Retina (tissue), 1 donor: Measurements from ENCODE around the gene CFAP77.
"Not testable (repeated sequence)": the region's sequence is repeated elsewhere in the genome, so short reads cannot be mapped to it uniquely, and the experiment has no call there.

Experiments used
- DNase-seq: peaks from one replicate; pipeline ENCODE4 v3.0.0-alpha.2; 2016

The CFAP77 gene

DNA sequence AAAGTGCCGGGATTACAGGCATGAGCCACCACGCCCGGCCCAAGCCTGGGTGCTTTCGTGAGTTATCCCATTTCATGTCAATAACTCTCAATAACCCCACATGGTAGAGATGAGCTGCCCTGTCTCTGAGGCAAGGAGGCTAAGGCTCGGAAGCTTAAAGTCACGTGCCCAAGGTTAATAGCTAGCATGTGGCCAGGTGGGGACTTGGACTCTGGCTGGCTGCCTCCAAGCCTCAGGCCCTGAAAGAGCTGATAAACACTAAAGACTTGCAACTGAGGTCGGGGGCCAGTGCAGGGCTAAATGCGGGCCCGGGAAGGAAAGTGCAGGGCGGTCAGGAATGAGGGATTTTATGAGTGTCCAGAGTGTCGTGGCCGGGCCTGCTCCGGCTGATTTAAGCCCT, 141.5 kb downstream of the CFAP77 start:
- DNase-seq: no peak

DNA sequence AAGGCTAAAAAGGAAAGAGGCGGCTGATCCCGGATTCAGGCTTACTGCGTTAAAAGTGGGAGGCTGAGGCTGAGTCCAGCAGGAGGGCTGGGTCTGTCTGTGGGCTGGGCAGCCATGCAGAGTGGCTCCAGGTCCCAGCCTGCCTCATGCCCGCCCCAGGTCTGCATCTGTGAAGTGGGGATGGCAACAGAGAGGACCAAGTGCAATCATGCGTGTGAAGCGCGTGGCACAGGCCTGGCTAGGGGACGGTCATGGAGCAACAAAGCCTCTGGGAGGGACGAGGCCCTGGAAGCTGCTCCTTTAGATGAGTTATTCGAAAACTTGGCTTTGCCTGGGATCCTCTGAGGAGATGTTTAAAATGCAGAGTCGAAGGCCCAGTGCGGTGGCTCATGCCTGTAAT, 142.0 kb downstream of the CFAP77 start:
- no peak for DNase-seq

DNA sequence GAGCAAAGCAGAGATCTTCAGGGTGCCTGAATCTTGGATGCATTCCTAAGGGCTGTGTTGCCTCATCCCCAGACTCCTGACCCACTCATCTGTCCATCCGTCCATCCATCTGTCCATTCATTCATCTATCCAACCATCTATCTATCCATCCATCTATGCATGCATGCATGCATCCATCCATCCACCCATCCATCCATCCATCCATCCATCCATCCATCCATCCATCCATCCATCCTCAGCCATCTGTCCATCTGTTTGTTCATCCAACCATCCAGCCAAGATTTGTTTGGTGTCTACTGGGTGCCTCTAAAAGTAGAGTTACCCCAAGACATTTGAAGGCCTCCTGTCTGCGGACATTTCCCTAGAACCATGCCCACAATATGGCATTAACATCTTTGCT, 144.7 kb downstream of the CFAP77 start:
- DNase-seq: no peak

DNA sequence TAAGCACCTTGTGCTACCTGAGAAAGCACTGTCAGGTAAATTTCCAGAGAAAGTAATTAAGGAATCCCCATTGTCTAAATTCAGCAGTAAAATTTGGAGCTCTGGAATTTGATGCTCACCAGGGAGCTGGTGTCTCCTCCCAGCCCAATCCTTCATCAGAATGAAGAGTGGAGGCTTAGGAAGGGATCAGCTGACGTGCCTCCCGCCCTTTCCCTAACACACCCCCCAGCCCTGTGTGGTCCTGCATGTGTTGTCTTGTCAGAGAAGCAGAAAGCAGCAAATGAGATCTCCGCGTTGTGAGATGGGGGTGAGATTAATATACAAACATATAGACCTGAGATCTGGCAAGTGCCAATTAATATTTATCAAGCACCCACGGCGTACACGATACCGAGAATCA, 145.5 kb downstream of the CFAP77 start:
- no peak for DNase-seq

DNA sequence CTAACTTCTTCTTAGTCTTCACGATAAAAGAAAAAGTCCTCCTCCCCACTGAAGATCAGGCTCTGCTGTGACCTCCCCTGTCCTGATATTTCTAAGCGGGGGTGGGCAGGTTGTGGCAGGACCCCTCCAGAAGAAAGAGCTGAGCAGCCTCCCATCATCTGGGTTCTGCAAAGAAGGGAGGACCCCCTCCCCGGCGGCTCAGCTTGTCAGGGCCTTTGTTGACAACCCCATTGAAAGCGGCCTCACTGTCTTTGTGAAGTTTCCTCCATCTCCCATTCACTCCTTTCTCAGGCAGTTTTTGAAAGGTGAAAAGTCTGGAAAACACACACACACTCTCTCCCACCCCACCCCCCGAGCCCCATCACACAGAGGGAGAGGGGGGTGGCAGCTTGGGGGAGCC, 146.2 kb downstream of the CFAP77 start:
- peak; percentile 50 for DNase-seq

DNA sequence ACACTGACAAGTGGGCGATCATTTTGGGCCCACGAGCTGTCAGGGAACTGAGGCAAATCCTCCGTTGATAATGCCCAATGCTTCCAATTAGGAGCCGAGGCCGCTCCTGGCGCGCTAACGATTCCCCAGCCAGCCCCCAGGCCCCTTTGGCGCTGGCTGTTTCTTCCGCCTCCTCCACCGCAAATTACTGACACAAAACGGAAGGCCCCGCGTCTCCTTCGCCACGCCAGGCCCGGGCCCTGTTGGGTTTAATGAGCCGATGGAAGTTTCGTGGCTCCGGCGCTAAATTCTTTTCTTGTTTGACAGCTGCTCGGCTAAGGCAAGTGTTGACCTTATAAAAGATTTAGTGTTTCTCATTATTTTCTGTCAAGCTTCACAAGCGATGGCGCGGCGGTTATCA, 146.7 kb downstream of the CFAP77 start:
- peak; percentile 87 for DNase-seq

DNA sequence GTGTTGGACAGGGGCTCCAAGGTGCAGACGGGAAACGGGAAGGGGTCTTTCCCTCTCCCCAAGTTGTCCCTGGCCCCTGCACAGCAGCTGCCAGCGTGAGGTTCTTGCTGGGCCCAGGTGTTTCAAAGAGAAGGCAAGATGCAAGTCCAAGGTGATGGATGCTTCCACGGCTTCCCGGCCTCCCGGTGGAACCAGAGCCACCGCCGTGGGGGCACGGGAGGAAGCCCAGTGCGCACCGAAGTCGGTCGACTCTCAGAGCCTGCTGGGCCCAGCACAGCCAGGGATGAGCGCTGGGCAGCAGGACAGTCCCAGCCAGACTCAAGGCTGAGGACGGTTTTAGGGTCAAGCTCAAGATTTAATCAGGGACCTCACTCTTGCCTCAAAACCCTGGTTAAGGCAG, 147.1 kb downstream of the CFAP77 start:
- no peak for DNase-seq

DNA sequence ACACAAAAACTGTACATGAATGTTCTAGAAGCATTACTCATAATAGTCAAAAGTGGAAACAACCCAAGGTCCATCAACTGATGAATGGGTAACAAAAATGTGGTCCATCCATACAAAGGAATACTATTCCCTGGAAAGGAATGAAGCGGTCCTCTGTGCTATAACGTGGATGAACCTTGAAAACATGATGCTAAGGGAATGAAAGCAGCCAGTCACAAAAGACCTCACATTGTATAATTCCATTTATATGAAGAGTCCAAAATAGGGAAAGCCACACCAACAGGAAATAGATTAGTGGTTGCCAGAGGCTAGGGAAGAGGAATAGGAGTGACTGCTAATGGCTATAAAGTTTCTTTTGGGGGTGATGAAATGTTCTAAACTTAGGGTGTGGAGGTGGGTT, 149.7 kb downstream of the CFAP77 start:
- DNase-seq: no peak

DNA sequence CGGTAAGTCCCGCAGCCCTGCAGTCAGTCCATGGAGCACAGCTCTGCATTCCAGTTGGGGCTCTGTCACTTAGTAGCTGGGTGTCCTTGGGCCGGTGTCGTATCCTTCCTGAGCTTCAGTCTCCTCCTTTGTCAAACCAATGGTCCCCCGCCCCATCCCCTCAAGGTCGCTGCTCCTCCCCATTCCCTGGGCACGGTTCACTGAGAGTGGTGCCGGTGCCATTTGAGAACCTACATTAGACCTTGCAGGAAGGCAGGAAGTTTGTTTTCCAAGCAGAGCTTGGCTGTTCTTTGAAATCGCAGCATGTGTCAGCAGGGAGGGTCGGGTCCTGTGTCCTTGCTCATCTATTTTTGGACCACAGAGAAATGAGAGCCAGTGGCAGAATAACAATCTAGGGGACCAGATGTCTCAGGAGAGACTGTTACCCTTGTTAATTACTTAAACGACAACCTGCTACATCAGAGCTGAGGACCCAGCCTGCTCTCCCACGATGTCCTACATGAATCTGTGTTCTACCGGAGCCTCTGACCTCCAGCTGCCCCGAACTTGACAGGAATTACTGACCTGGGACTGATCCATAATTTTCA, 150.7 kb downstream of the CFAP77 start:
- DNase-seq: peak; percentile 49

DNA sequence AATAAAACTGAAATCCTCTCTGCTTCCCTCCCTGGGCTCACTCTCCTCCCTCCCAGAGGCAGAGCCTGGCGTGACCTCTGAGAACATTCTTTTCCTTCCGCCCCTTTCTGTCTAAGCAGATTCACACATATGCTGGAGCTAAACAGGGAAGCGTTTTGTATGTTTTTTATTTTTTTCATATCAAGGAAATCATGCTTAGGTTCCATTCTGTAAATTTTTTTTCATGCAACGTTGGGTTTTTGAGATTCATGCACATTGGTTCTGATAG, 152.2 kb downstream of the CFAP77 start:
- no peak for DNase-seq

DNA sequence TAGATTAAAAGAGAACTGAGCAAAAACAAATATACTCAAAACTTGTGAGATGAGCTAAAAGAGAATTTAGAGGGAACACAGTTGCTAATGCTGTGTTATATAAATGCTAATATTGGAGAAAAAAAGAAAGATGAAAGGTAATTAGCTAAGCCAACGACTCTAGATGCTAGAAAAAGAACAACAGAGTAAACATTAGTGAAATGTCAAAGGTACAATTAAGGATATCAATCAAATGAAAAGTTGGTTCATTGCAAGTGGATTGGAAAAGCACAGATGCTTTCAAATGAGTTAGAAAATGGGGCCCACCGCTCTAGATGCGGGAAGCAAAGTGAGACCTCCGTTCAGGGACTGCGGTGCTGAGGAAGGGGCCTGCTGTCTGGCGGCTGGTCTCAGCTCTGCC, 154.5 kb downstream of the CFAP77 start:
- no peak for DNase-seq

DNA sequence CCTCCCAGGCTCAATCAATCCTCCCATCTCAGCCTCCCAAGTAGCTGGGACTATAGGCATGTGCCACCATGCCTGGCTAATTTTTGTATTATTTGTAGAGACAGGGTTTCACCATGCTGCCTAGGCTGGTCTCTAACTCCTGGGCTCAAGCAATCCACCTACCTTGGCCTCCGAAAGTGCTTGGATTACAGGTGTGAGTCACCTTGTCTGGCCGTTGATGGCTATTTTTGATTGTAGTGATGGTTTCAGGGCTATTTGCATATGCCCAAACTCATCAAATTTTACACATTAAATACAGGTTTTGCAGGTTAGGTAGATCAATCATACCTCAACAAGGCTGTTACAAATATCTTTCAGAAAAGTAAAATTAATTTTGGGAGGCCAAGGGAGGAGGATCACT, 158.8 kb downstream of the CFAP77 start:
- DNase-seq: not testable (repeated sequence)

DNA sequence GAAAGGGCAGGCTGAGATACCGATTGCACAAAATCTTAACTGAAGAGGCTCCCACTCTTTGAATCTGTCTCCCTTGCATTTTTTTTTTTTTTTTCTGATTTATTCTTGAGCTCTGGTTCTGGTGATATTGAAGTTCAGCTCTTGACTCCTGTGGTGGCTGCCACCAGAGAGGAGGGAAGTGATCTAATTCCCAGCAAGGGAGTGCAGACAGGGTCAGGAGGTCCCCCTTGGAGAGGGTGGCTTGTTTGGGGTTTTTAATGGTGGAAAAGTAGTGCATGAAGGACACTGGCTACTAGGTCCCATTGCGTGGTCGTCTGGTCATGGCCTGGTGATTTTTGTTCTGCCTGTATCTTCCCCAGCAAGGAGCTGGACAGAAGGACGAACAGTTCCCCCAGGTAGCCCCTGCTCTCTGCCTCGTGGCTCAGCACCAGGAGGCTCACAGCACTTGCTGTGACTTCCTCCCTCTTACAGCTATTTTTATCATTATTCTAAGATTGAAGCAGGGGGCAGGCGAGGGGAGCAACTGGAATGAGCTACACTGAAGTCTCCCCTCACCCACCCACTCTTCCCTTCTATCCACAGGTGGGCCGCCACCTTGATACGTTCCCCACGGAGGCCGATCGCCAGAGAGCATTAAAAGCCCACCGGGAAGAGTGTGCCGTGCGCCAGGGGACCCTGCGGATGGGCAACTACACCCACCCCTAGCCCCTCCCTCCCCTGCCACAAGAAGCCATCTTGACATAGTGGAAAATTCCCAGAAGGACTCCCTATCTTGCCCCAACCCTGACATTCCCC, 162.0 kb downstream of the CFAP77 start:
- no peak for DNase-seq

DNA sequence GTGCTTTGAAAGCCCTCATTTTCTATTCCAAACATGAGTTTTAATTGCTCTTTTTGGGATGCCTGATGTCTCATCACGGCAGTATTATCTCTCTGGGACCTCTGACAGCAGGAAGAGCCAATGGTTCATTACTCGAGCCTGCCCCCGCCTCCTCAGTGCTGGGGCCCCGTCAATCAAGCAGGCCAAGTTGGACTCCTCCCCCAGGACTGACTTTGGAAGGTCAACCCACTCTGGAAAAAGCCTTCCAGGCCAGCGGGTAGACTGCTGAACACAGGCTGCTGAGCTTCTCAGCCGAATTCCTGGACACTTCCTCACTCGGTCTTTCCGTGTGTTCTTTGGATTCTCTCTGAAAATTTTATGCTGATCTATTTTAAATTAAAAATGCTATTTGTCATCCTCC, 162.9 kb downstream of the CFAP77 start:
- DNase-seq: no peak

DNA sequence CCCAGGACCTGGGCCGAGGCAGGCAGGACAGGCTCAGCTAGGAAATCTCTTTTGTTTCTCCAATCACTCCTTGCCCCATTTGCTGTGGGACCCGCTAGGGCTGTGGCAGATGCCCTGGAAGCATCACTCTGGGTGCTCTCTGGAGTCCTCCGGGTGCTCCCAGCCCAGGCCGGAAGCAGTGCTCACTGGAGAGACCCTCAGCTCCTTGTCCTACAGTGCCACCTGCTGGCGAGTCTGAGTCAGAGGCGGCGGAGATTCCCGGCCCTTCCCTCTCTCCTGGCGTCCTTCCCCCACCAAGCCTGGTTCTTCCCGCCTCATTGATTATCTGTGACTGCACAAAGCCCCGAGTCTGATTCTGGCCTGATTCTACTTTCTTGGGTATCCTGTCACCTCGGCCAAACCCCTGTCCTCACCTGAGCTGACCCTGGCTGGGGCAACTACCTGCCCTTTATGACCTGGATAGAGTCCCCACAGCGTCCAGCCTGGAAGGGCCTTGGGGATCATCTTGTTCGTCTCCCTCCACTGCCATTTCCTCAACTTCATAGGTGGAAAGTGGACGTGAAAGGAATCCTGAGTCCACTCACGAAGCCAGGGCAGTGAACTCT, 165.1 kb downstream of the CFAP77 start:
- peak; percentile 92 for DNase-seq

DNA sequence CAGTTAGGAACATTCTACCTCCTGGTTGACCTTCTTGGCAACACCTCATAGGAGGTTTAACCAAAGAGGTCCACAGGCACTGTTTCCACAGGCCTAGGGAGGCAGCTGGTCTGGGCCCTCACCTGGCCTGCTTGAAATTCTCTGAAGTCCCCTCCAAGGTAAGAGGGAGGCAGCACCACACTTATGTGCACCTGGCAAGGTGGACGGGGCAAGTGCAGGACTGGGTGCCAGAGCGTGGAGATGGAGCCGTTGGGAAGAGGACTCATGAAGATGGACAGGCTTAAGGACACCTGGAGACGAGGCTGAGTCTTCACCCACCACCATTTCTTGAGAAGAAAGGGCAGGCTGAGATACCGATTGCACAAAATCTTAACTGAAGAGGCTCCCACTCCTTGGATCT, 165.8 kb downstream of the CFAP77 start:
- DNase-seq: no peak

DNA sequence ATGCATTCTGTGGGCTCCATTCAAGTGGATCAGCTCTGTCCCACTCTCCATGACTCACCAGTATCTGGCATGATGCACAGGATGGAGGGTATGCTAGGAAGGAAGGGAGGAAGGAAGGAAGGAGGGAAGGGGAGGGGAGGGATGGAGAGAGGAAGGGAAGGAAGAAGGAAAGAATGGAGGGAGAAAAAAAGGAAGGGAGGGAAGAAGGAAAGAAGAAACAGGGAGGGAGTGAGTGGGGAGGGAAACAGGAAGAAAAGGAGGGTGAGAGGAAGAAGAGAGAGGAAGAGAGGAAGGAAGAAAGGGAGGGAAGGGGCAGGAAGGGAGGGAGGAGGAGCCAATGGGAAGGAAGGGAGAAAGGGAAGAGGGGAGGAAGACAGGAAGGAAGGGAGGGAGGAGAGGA, 167.1 kb downstream of the CFAP77 start:
- DNase-seq: no peak

DNA sequence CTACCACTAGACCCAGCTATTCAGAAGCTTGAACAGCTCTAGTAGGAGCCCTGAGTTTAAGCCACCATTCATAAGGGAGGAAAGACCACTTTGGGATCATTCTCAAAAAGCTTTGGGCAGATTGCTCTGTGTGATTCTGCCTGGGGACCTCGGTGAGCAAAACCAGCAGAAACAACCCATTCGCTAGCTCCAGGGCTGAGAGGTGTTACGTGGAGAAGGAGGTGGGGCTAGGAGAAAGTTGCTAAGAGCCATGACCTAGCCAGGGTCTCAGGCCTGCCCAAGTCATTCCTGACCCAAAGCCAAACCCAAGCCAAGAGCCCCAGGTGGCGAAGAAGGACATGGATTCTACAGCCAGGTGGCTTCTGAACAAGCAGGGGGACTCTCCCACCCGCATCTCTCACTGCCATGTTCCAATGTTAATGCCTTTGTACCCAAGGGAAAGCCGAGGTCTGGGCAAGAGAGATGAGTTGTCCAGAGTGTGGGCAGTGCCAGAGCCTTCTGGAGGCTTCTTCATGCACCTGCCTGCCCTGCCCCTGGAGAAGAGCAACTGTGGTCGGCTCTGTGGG, 168.4 kb downstream of the CFAP77 start:
- no peak for DNase-seq

DNA sequence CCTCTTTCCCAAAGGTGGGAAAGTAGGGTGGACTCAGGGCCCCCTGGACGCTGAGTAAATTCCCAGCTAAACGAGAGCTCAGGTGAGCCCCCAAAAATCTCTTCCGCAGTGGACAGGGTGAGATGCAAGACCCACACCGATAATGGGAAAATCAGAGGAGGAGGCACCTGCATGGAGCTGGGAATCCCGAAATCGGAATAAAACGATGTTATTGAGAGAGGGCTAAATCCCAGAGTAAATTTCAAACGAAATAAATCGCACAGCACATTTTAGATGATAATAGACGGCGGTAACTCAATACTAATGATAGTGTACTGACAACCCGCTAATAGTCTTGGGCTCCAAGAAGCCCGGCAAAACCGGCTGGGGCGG, 169.4 kb downstream of the CFAP77 start:
- no peak for DNase-seq

DNA sequence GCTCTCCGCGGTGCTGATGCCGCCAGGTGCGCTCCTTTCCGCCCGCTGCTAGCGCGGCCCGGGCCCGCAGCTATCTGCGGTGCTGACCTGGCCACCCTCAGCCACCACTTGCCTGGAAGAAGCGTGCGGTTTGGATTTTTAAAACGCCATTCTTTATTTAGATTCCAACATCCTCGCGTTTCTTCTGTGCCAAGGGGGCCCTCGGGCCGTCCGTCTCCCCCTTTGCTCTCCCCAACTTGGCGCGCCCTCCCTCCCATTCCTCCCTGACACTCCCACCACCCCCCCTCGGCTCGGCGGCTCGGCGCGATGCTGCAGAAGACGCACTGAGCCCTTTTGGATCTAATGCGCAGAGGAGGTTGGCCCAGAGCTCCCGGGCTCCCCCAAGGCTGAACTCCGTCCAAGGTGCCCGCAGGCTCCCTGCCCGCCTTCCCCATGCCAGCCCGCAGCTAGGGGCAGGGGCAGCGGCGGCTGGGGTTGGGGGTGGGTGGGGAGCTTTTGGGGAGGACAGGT, 172.3 kb downstream of the CFAP77 start, which contains the start of gene BARHL1:
Gene BARHL1, plus strand, starts transcription at position 331 of the 510 bp plus-strand sequence. CDS start 192 bp downstream, outside the sequence.
- no peak for DNase-seq

DNA sequence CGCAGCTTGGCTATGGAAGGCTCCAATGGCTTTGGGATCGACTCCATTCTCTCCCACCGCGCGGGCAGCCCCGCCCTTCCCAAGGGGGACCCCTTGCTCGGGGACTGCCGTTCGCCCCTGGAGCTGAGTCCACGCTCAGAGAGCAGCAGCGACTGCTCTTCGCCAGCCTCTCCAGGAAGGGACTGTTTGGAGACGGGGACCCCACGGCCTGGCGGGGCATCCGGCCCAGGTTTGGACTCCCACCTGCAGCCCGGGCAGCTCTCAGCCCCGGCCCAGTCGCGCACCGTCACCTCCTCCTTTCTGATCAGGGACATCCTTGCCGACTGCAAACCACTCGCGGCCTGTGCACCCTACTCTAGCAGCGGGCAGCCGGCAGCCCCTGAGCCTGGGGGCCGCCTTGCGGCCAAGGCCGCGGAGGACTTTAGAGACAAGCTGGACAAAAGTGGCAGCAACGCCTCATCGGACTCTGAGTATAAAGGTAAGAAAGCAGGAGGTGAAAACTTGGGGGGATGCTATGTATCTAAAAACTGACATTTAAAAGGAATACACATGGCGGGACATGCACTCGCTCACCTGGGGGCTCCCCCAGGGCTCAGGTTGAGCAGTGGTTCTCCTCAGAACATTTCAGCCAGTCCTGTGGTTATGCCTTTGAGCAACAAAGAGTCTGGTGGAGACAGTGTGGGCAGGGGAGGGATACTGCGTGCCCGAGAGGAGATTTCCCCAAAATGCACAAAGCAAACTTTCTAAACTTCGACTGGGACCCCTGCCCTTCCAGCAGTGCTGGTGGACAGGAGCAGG, 173.0 kb downstream of the CFAP77 start:
- peak; percentile 51 for DNase-seq

DNA sequence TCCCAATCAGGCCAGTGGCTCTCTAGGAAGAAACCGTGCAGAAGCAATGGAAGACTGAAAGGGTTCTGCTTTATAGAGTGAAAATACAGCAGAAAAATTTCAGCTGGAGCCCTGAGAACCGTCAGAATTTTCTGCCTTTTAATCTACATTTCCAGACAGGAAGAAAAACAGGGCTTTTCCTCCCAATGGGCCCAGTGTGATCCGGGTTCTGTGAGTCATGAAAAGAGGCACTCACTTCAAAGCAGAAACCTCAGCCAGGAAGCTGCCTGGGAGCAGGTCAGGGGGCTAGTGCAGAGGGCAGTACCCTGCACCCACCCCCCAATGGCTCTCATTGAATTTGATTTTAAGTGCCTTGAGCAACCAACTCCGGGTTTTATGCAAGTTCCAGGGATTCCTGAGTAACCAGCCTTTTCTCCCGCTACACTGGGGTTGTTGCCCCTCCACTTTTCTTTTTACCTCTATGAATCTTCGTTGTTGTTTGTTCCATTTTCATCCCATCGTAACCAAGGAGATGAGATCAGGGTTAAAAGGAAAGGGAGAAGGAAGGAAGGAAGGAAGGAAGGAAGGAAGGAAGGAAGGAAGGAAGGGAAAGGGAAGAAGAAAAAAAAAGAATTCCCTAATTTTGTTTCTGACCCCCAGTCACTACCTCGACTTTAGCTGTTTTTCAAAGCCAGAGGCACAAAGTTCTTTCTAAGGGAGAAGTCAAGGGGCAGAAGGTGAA, 173.7 kb downstream of the CFAP77 start:
- peak; percentile 36 for DNase-seq
